Erythroblast (primary cell): Measurements from ENCODE around the gene SSBP2.
A peak's percentile ranks its signal among the peaks of the same experiment; 100 is the strongest.
"Not testable (repeated sequence)": the region's sequence is repeated elsewhere in the genome, so short reads cannot be mapped to it uniquely, and the experiment has no call there.

Experiments
- DNase-seq, 2 experiments: peaks; one replicate each; lab custom pipeline; 2025; lab: John Stamatoyannopoulos, UW
- GATA1 ChIP-seq: IDR thresholded peaks from 2 replicates; pipeline ENCODE4 v1.6.1; 2011; ENCODE audit warnings: low read depth, mild to moderate bottlenecking, control low read depth, low read length, moderate library complexity
- POLR2A ChIP-seq: IDR thresholded peaks from 2 replicates; pipeline ENCODE4 v1.6.1; 2011; ENCODE audit warnings: mild to moderate bottlenecking, low read length

SSBP2 gene

GRCh38 chr5:81639556-81639955 is 111.3 kb downstream of the SSBP2 start:
- no peak for DNase-seq
- TF ChIP-seq POLR2A (no peak), GATA1 (no peak)

GRCh38 chr5:81638471-81638870 is 112.4 kb downstream of the SSBP2 start:
- no peak for DNase-seq
- TF ChIP-seq POLR2A (no peak), GATA1 (no peak)

GRCh38 chr5:81633891-81634290 is 117.0 kb downstream of the SSBP2 start:
- TF ChIP-seq GATA1 (no peak), POLR2A (no peak)
- DNase-seq: no peak

DNA sequence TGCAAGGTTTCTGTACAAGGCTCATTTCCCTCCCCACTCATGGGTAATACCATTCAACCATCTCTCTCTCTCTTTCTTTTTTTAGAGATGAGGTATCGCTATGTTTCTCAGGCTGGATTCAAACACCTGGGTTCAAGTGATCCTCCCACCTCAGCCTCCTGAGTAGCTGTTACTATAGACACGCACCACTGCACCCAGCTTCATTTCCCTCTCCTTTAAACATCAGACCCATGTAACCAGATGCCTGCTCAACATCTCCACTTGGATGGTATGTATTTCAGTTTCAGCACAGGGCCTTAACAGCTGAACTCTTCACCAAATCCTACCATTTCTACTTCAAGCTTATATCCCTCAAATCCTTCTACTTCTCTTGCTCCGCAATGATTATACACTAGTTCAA is 117.4 kb downstream of the SSBP2 start:
- TF ChIP-seq GATA1 (no peak), POLR2A (no peak)
- DNase-seq: no peak

- TF ChIP-seq GATA1 (no peak), POLR2A (no peak)
Measured at GRCh38 chr5:81632679-81633078, 118.2 kb downstream of the SSBP2 start.

GRCh38 chr5:81631621-81632020 is 119.3 kb downstream of the SSBP2 start:
- no peak for DNase-seq
- no peak for TF ChIP-seq POLR2A

More at GRCh38 chr5:81632679-81633078, 118.2 kb downstream of the SSBP2 start:
- DNase-seq: no peak

GRCh38 chr5:81631124-81631523 is 119.8 kb downstream of the SSBP2 start:
- DNase-seq: no peak
- no peak for TF ChIP-seq POLR2A
- TF ChIP-seq GATA1: no peak

GRCh38 chr5:81630684-81631083 is 120.2 kb downstream of the SSBP2 start:
- TF ChIP-seq GATA1 (no peak), POLR2A (no peak)
- no peak for DNase-seq

GRCh38 chr5:81629986-81630385 is 120.9 kb downstream of the SSBP2 start:
- TF ChIP-seq GATA1 (no peak), POLR2A (no peak)
- DNase-seq: no peak

GRCh38 chr5:81628061-81628460 is 122.8 kb downstream of the SSBP2 start:
- not testable (repeated sequence) for DNase-seq

DNA sequence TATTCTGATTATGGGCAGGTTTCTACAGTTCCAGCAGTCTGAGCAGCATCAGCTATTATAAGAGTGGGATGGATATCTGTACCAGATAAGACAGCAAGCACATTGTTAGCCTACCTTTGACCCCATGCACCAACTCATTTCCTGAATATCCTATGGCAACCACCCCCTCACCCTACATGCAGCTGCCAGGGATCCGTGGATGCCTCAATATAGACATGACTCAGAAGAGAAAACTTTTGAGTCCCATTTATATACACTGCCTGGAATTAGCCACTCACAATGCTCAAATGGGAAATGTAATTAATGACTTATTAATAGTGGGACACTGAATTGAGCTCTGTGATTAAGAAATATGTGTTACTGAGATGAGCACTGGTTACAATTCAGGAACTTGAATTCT is 124.4 kb downstream of the SSBP2 start:
- no peak for DNase-seq
- TF ChIP-seq POLR2A (no peak), GATA1 (no peak)

DNA sequence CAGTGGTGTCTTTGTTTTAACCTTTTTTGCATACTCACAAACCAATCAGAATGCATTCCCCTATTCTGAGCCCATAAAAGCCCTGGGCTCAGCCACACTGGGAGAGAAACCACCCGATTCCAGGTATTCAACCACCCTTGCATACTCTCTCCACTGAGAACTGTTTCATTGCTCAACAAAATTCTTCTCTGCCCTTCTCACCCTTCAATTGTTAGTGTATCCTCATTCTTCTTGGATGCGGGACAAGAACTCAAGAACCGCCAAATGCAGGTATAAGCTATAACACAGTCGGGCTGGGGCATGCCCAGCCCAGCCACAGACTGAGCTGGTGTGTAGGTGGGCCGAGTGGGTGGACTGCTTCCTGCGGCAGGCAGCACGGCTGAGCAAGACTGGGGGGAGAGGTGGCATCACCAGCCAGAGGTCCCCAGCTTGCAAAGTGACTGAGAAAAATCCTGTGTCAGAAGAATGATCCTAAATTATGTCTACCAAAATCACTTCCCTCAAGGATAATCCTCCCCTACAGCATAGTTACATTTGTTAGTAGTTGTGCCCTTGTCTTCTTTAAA is 141.0 kb downstream of the SSBP2 start:
- no peak for TF ChIP-seq POLR2A
- TF ChIP-seq GATA1: no peak
- peak; percentile 14 to 21 for DNase-seq

DNA sequence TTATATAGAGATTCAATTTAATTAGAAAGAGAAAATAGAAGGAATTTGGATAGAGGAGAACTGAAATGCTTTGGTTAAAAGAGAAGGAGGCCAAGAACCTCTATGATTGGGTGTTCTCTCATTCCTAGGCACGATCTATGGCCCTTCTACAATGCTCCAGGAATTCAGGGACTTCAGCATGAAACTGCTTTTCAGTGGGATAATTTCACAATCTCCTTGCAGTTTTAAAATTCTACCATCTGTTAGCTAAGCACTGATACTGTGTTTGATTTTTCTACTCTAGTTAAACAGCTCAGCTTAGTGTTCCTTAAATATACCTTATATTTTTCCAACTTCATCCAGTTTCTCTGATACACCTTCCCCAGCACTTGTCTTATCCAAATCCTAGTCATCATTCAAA is 141.9 kb downstream of the SSBP2 start:
- no peak for TF ChIP-seq GATA1
- TF ChIP-seq POLR2A: no peak
- no peak for DNase-seq

DNA sequence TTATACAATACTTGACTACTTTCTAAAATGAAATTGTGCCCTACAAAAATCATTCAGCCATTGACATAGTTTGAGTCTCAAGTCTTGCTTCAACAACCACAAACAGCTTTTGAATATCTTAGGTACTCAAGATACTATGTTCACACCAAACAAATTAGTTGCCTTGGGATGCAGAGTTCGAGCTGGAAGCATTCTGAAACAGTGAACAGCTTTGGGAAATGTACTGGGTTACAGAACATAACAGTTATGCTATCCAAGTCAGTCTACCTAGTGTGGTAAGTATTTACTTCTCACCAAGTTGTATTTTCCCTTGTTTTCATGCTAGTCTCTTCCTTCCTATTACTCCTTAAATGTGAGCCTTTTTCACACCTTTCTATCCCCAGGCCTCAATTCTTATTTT is 143.2 kb downstream of the SSBP2 start:
- TF ChIP-seq POLR2A (no peak), GATA1 (no peak)
- DNase-seq: no peak

- no peak for TF ChIP-seq GATA1
- no peak for TF ChIP-seq POLR2A
- DNase-seq: no peak
Measured at GRCh38 chr5:81606150-81606549, 144.7 kb downstream of the SSBP2 start.
